HG03159 (cell line): ENCODE data around the gene GLRX.
A peak's percentile ranks its signal among the peaks of the same experiment; 100 is the strongest.

Experiments used
- ATAC-seq: cut with Tn5 transposase; IDR thresholded peaks from one replicate; pipeline ENCODE4 v1.9.1; 2021; ENCODE audit warnings: mild to moderate bottlenecking, moderate library complexity; ENCODE audit not compliant: unreplicated experiment

The GLRX gene

GRCh38 chr5:95810305-95811125, 12.0 kb downstream of the GLRX start:
- ATAC-seq = no peak

GRCh38 chr5:95809414-95809960, 13.0 kb downstream of the GLRX start:
- ATAC-seq = no peak

- ATAC-seq = peak; percentile 100
Observed at GRCh38 chr5:95808686-95809413, 13.7 kb downstream of the GLRX start.

- no peak for ATAC-seq
Observed at GRCh38 chr5:95808013-95808685, 14.4 kb downstream of the GLRX start.

- no peak for ATAC-seq
Observed at GRCh38 chr5:95806687-95807086, 15.8 kb downstream of the GLRX start.

GRCh38 chr5:95804736-95805539, 17.6 kb downstream of the GLRX start:
- no peak for ATAC-seq

GRCh38 chr5:95803271-95804148, 19.0 kb downstream of the GLRX start:
- ATAC-seq = no peak

- ATAC-seq = no peak
Observed at GRCh38 chr5:95801961-95802360, 20.6 kb downstream of the GLRX start.

GRCh38 chr5:95801532-95801931, 21.0 kb downstream of the GLRX start:
- no peak for ATAC-seq

- ATAC-seq = no peak
Observed at GRCh38 chr5:95800553-95800952, 22.0 kb downstream of the GLRX start.

GRCh38 chr5:95799191-95799835, 23.2 kb downstream of the GLRX start:
- ATAC-seq = no peak

- no peak for ATAC-seq
Observed at GRCh38 chr5:95798545-95798944, 24.0 kb downstream of the GLRX start.

- no peak for ATAC-seq
Observed at GRCh38 chr5:95798048-95798447, 24.5 kb downstream of the GLRX start.

- ATAC-seq = no peak
Observed at GRCh38 chr5:95797301-95797700, 25.2 kb downstream of the GLRX start.

- ATAC-seq = no peak
Observed at GRCh38 chr5:95794070-95794516, 28.4 kb downstream of the GLRX start.

- no peak for ATAC-seq
Observed at GRCh38 chr5:95791751-95792150, 30.8 kb downstream of the GLRX start.

GRCh38 chr5:95788493-95788892, 34.0 kb downstream of the GLRX start:
- ATAC-seq = no peak

- no peak for ATAC-seq
Observed at GRCh38 chr5:95786821-95787418, 35.6 kb downstream of the GLRX start.
